ENCODE measurements around the gene GOT1.

The GOT1 gene

DNA sequence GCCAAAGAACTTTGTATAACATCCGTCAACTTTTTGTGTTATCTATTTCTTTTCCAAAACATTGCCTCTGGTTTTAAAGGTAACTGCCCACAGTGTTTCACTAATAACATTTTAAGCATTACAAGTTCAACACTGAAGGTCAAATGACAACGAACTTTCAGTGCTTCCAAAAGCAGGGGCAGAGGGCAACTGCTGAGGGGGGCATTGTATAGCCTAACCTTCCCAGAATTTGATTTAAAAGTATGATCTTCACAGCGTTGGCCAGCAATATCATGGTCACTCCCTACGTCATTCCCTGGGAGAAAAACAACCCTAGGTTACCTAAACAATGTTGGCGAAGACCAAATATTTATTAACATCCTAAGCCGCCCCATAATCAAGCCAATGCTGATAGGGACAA lies 2.5 kb upstream of the GOT1 start:
- DNase-seq = no peak

- DNase-seq = no peak
Measured at GRCh38 chr10:99432047-99432446, 1.6 kb upstream of the GOT1 start.

DNA sequence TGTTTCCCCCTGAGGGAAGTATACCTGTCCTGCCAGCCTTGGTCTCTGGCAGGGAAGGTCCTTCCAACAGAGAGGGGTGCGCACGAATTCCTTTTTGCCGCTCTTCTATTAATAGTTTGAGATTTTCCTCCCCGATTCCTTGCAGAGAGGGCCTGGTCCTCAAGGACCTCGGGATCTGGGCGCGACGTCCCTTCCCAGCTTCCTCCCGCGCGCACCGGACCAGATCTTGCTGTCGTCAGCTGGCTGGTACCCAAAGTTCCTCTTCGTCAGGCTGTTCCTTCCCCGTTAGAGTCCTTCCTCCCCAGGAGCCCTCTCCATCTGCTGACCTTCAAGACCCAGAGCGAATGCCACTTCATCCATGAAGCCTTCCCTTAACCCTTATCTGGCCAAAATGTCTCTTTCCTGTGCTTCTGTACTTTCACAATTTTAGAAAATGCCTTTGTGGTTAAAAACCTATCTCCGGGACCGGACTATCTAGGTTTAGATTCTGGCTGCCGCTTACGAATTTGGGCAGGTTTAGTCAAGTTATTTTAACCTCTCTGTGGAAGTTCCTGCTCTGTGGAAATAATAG lies 851 bp upstream of the GOT1 start:
- DNase-seq = no peak

GRCh38 chr10:99430116-99430450 lies 341 bp downstream of the GOT1 start:
- no peak for DNase-seq

DNA sequence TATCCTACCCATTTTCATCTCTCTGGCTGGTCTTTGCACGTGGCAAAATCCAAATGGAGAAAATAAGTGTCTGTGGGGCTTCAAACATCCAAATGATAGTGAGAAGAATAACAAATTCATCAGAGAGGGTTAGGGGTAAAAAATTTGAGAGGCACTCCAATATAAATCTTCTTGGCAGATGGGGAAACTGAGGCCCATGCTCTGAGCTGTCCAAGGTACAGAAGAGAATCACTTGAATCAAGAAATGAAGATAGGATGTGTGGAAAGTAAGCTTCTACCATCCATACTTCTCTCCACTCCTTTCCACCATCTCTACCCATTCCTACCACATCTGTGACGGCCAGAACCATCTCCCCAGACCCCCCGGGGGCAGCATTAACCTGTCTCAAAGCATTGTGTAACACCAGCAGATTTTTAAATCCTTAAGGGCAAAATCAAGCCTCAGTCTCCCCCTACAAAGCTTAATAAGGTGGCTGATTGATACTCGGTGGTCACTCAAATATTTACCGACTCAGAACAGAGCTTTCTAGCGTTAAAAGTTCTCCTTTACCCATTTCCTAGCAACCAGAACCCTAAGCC lies 818 bp downstream of the GOT1 start:
- no peak for DNase-seq

- no peak for DNase-seq
Measured at GRCh38 chr10:99427566-99428190, 2.7 kb downstream of the GOT1 start.

DNA sequence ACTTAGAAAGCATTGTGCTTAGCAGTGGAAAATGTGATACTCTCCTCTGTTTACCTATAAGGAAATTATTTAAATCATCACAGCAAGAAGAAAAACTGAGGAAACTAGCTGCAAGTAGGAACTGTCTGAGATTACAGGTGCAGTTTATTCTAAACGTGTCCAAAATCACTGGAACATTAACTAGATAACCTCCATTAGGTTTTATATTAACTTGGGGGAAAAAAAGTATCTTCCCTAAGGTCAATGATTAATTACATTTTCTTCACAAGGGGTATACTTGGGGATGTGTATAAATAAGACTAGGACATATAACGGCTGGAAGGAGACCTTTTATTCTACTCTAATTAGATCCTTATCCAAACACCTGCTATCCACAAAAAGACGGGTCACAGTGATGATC lies 3.7 kb downstream of the GOT1 start:
- no peak for DNase-seq

- no peak for DNase-seq
Measured at GRCh38 chr10:99425204-99425603, 5.2 kb downstream of the GOT1 start.

DNA sequence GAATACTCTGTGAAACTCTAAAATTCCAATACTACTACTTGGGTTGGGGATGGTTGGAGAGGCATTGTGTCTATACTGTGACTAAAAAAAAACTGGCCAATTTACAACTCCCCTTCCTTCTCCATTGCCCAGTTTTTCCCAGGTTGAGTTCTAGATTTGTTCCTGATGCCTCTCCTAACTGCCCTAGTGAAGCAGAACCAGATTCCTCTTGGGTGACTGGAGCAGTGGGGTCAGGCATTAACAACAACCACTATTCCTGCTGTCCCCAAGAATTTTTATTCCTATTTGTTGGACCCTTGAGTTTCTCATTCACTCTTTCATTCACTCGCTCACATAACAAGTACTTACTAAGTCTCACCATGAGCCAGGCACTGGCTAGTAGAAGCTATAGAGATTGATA lies 5.8 kb downstream of the GOT1 start:
- DNase-seq = no peak

DNA sequence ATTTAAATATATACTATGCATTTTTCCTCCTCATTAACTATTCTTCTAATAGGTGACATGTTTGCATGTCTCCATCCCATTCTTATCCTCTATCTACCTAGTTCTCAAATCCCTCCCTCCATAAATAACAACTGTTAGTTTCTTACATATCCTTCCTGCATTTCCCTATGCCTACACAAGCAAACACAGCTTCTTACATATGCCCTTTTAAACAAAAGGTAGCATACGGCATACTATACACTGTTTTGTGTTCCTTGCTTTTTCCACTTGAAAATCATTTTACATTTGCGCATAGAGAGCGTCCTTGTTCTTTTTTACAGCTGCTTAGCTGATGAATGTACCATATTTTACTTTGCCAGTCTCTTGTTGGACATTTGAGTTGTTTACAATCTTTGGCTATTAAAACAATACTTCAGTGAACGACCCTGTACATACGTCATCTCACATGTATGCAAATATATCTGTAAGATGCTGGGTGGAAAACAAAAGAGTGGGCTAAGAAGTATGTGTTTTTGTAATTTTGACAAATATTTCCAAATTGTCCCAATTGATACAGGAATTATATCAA lies 7.8 kb downstream of the GOT1 start:
- DNase-seq = no peak

DNA sequence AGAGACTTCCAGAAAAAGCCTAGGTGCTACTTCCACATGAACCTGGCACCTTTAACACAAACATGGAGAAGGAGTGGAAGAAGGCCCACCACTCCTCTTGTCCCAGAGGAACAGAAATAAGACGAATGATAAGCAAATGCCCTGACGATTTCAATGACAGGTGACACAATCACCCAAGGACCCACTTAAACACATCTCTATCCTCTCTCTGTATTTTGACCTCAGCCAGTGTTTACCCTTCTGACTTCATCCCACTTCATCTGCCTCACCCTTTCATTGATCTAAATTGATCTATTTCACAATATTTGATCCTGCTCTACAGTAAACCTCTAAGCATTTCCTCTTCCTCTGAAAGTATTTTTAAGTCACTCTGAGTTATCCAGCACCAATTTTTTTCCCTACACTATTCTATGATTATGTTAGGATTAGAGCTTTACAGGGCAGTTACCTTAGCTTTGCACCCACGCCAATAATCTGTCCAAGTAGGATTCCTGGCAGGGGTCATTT lies 9.1 kb downstream of the GOT1 start:
- no peak for DNase-seq

- DNase-seq = no peak
Measured at GRCh38 chr10:99419688-99420087, 10.7 kb downstream of the GOT1 start.

GRCh38 chr10:99418910-99419624 lies 11.4 kb downstream of the GOT1 start:
- DNase-seq = no peak

GRCh38 chr10:99412099-99412498 lies 18.3 kb downstream of the GOT1 start:
- no peak for DNase-seq

- DNase-seq = no peak
Measured at GRCh38 chr10:99411546-99411945, 18.9 kb downstream of the GOT1 start.

DNA sequence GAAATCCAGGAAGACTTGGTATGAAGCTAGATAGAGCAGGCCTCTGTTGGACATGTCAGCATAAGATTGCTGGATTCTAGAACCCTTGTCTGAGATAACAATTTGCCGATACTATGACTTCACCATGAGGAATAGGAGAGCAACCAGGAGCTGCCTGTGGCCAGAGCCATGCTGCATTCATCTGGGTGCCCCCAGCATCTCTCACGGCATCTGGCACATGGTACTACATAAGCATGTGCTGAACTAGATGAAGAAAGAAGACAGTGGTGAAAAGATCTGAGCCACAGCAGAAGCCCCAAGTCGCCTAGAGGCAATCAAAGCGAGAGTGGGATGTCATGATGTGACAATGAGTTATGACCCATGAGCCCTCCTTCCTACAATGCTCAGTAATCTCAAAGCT lies 19.5 kb downstream of the GOT1 start:
- no peak for DNase-seq

DNA sequence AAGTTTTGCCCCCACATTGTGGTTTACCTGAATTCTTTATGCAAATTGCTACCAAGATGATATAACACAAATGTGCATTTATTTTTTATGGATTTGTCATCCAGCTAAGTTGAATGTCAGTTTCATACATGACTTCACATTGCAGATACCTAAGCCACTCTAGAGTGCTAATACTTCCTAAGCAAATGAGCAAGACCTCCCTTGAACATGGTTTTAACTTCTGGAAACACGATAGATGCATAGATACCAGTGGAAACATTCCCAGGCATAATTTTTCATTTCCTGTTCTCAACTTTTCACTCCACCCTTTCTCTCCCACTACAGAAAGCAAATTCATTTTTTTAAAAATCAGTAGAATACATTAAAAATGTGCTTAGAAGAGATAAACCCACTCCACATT lies 20.3 kb downstream of the GOT1 start:
- DNase-seq = no peak

- DNase-seq = no peak
Measured at GRCh38 chr10:99406149-99406548, 24.3 kb downstream of the GOT1 start.

- no peak for DNase-seq
Measured at GRCh38 chr10:99403674-99404073, 26.8 kb downstream of the GOT1 start.

GRCh38 chr10:99399664-99400063 lies 30.8 kb downstream of the GOT1 start:
- DNase-seq = no peak

- no peak for DNase-seq
Measured at GRCh38 chr10:99396471-99396870, 34.0 kb downstream of the GOT1 start.

DNA sequence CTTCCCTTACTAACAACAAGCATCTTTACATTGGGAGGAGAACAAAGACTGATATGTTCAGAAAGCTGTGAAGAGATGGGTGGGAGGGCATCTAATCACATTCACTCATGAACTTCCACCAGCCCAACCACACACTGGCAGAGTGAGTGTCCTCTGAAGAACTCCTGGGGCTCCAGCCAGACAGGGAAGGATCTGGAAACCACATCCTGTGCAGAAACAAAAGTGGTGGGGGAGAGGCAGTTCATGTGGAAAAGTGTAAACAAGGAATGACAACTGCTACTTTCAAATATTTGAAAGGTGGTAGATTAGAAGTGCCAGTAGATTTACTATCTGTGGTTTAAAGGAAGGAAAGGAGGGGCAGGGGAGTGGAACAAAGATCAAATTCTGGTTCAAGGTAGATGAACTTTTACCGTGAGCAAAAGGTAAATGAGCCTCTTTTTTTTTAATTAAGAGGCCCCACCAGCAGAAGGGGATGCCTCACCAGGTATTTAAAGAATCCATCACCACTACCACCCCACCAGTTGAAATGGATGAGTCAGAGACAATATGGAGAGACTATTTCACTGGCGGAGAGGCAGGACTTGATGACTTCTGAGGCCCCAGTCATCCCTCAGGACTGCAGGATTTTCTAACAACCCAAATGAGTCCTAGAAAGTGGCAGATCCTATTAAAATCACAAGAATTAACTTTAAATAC lies 34.5 kb downstream of the GOT1 start:
- DNase-seq = no peak

DNA sequence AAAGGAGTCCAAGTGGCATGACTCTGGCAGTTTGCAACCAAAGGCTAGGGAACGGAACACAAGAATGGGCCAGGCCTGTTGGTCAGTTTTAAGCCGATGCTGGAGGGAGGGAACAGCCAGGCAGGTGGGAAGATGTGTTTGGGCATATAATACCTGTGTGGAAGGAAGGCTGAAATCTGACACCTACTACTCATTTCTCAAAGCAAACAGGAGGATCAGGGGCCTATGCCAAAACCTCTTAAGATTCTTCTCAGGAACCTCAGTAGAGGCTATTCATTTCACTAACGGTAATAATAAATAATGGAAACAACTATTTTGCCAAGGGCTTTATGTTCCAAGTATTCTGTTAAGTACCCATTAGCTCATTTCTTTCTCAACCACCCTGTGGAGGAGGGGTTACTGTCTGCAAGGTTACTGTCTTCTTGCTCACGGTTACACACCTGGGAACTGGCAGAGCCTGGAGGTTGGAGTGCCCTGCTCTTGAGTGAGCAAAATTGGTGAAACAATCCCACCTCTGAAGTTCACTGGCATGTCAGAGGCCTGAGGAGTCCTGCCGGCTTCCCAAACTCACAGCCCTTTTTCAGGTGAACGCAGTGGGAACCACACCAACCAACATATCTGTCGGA lies 35.5 kb downstream of the GOT1 start:
- DNase-seq = no peak
